PFSK-1 (cell line): ENCODE data around the gene FOSL2.

Experiments
- POLR2AphosphoS5 ChIP-seq: IDR thresholded peaks from 2 replicates; pipeline ENCODE4 v1.6.1; 2012; ENCODE audit warnings: low read depth, mild to moderate bottlenecking, control low read depth, low read length, moderate library complexity
- SIN3A ChIP-seq: IDR thresholded peaks from 2 replicates; pipeline ENCODE4 v1.6.1; 2012; ENCODE audit warnings: mild to moderate bottlenecking, low read length, moderate library complexity, borderline replicate concordance; ENCODE audit not compliant: insufficient read depth

DNA sequence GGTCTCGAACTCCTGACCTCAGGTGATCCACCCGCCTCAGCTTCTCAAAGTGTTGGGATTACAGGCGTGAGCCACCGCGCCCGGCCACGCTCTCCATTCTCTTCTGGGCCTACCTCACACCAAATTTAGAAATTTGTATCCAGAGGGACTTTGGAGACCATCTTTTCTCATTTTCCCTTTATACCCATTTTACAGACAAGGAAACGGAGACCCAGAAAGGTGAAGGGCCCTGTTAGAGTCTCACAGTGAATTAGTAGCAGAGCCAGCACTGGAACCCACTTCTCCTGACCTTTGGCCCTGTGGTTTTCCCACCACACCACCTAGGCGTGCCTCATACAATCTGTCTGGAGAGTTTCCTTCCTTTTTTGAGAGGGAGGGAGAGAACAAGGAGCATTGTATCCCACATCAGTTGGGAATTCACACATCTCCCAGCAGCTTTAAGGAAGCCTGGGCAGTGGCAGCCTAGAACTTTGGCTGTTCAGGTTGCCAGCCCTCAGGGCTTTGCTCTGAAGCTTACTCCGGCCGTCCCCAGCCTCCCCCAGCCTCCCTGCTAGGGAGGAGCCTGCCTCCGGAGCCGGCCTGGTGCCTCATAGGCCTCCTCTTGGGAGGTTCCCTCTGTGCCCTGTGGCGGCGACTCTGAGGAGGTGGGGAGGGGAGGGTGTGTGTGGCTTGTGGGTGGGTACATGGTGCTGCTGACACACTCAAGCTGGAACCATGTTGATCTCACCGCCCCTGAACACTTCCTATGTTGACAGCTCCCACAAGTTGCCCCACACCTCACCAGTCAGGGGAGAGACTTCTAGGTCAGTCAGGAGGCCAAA is 13.8 kb downstream of the FOSL2 start:
- TF ChIP-seq POLR2AphosphoS5 (no peak), SIN3A (no peak)
